Measurements from ENCODE around the gene LUZP1.

GRCh38 chr1:23134055-23134454 lies 34.6 kb downstream of the LUZP1 start:
- no peak for TF ChIP-seq CTCF (IDR thresholded peaks at IDR 0.05)
- TF ChIP-seq POLR2A (IDR thresholded peaks at IDR 0.05): no peak
- TF ChIP-seq EP300 (IDR thresholded peaks at IDR 0.05): no peak

All from tibial nerve (tissue), 4 donors.